DND-41 (cell line): ENCODE data around the gene TBC1D4.

Experiments used
- CTCF ChIP-seq: IDR thresholded peaks from 2 replicates; pipeline ENCODE4 v1.5.1; 2012; ENCODE audit warnings: borderline replicate concordance, low read length, moderate library complexity, mild to moderate bottlenecking; ENCODE audit not compliant: poor library complexity, severe bottlenecking; ENCODE audit errors: extremely low read depth
- EZH2 ChIP-seq: IDR thresholded peaks from 3 replicates; pipeline ENCODE4 v1.6.1; 2012; ENCODE audit warnings: borderline replicate concordance, low read depth, mild to moderate bottlenecking, moderate library complexity, low read length, inconsistent platforms; ENCODE audit not compliant: severe bottlenecking

- TF ChIP-seq CTCF = no peak
- no peak for TF ChIP-seq EZH2
Observed at GRCh38 chr13:75251188-75251587, 230.8 kb downstream of the TBC1D4 start.
